PC-9 (cell line): ENCODE data around the gene CABCOCO1.

Source experiments
- EZH2 ChIP-seq: fragments of 200-600 bp; sonication (generic); IDR thresholded peaks from 2 replicates; pipeline ENCODE4 v1.8.0; 2017; ENCODE audit warnings: antibody characterized with exemption, low read depth
- TF ChIP-seq, protein P1 (sequence below): fragments of 200-600 bp; sonication (generic); conservative IDR thresholded peaks from 2 replicates; pipeline ENCODE4 v1.6.1; 2017; ENCODE audit warnings: mixed run types, antibody characterized with exemption, mild to moderate bottlenecking, moderate library complexity

DNA sequence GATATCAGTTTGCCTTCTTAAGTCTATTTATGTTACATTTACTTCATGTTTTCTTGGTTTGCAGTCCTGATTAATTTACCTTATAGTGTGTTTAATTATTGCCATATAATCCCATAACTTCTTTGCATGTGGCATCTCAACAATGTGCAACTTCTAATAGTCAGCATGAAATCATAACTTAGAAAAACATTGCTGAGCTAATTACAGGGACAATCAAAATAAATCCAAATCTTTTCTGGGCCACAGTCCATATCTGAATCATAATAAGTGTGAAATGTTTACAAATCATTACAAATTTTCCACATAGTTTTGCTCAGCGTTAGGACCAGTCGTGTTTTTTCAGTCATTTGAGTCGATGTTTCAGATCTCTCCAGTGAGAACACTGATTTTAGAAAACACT is 29.1 kb upstream of the CABCOCO1 start:
- TF ChIP-seq, protein P1, sequence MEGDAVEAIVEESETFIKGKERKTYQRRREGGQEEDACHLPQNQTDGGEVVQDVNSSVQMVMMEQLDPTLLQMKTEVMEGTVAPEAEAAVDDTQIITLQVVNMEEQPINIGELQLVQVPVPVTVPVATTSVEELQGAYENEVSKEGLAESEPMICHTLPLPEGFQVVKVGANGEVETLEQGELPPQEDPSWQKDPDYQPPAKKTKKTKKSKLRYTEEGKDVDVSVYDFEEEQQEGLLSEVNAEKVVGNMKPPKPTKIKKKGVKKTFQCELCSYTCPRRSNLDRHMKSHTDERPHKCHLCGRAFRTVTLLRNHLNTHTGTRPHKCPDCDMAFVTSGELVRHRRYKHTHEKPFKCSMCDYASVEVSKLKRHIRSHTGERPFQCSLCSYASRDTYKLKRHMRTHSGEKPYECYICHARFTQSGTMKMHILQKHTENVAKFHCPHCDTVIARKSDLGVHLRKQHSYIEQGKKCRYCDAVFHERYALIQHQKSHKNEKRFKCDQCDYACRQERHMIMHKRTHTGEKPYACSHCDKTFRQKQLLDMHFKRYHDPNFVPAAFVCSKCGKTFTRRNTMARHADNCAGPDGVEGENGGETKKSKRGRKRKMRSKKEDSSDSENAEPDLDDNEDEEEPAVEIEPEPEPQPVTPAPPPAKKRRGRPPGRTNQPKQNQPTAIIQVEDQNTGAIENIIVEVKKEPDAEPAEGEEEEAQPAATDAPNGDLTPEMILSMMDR: no peak
- TF ChIP-seq EZH2: no peak
